Sigmoid colon (tissue), 3 donors: ENCODE results near the gene RELCH.

ENCODE experiments used
- CTCF ChIP-seq, 4 experiments: fragments of 450-650 bp in 3 of 4; fragments of 200-600 bp in 1 of 4; IDR thresholded peaks; one replicate each; pipeline ENCODE4 v1.5.1; 2016 to 2019; ENCODE audit warnings: antibody characterized with exemption in 4 of 4, mild to moderate bottlenecking in 3 of 4, moderate library complexity in 2 of 4
- POLR2A ChIP-seq, 2 donors: fragments of 450-650 bp; IDR thresholded peaks; one replicate each; pipeline ENCODE4 v1.6.1; 2016; ENCODE audit warnings: antibody characterized with exemption in 2 of 2, mild to moderate bottlenecking in 2 of 2, moderate library complexity in 2 of 2

DNA sequence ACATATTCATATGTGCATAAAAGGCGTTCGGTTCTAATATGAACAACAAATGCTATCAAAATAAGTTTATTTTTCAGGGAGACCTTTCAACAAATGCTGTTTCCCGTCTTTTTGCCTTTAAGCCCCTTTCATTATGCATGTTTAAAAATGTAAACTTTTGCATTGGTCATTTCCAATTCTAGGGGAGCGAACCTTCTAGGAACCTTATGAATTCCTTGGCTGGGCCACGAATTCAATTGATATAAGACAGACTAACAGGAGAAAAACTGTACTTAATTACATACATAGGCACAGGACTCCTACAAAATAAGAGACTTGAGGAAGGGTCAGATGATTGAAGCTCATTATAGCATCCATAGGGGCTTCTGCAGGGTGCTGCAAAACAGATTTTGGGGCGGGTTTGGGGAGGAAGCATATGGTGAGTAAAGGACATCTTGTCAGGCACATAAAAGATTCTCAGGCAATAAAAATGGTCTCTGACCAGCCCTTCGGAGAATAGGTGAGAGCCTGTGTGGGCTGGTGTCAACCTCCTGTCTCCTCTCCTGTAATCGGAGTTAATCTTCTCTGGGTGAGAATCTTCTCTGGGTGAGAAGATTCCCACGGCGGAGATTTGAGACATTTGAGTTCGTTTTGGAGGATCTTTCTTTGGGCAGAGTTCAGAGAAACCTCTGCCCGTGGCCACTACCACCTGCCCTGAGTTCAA, 139.7 kb downstream of the RELCH start:
- TF ChIP-seq CTCF (IDR thresholded peaks at IDR 0.05) (no peak), POLR2A (IDR thresholded peaks at IDR 0.05) (no peak)
